NCI-H1930 (cell line): Measurements from ENCODE around the gene MMEL1.
"Not testable (repeated sequence)": the region's sequence is repeated elsewhere in the genome, so short reads cannot be mapped to it uniquely, and the experiment has no call there.

Experiments used
- DNase-seq, 2 experiments: peaks; one replicate each; lab custom pipeline; 2025; lab: John Stamatoyannopoulos, UW

MMEL1 gene

GRCh38 chr1:2590233-2591141, 42.3 kb downstream of the MMEL1 start:
- DNase-seq: no peak

- no peak for DNase-seq
Measured at GRCh38 chr1:2589431-2590232, 43.2 kb downstream of the MMEL1 start.

- no peak for DNase-seq
Measured at GRCh38 chr1:2588661-2589430, 44.0 kb downstream of the MMEL1 start.

GRCh38 chr1:2587860-2588571, 44.8 kb downstream of the MMEL1 start:
- no peak for DNase-seq

- DNase-seq: no peak
Measured at GRCh38 chr1:2587071-2587859, 45.6 kb downstream of the MMEL1 start.

- DNase-seq: peak; percentile 91 to 93
Measured at GRCh38 chr1:2586154-2587070, 46.4 kb downstream of the MMEL1 start, which contains the start of gene PRXL2B. TSS of gene PRXL2B (plus strand) at chr1:2586777. CDS start at chr1:2586886, 109 bp downstream.

- no peak for DNase-seq
Measured at GRCh38 chr1:2585318-2586092, 47.3 kb downstream of the MMEL1 start.

GRCh38 chr1:2584686-2585317, 48.0 kb downstream of the MMEL1 start:
- DNase-seq: no peak

- DNase-seq: no peak
Measured at GRCh38 chr1:2583871-2584351, 48.9 kb downstream of the MMEL1 start.

GRCh38 chr1:2583331-2583791, 49.5 kb downstream of the MMEL1 start:
- DNase-seq: no peak

- DNase-seq: no peak
Measured at GRCh38 chr1:2582391-2582790, 50.4 kb downstream of the MMEL1 start.

- DNase-seq: no peak
Measured at GRCh38 chr1:2580691-2581090, 52.1 kb downstream of the MMEL1 start.

GRCh38 chr1:2578758-2579118, 54.1 kb downstream of the MMEL1 start:
- DNase-seq: no peak

- not testable (repeated sequence) for DNase-seq
Measured at GRCh38 chr1:2577565-2578075, 55.2 kb downstream of the MMEL1 start.

GRCh38 chr1:2575801-2576663, 56.8 kb downstream of the MMEL1 start:
- no peak for DNase-seq

GRCh38 chr1:2574350-2574749, 58.5 kb downstream of the MMEL1 start:
- no peak for DNase-seq
